Measurements from ENCODE around the gene CUL5.
A peak's percentile ranks its signal among the peaks of the same experiment; 100 is the strongest.
"Not testable (repeated sequence)": the region's sequence is repeated elsewhere in the genome, so short reads cannot be mapped to it uniquely, and the experiment has no call there.

CUL5 gene

DNA sequence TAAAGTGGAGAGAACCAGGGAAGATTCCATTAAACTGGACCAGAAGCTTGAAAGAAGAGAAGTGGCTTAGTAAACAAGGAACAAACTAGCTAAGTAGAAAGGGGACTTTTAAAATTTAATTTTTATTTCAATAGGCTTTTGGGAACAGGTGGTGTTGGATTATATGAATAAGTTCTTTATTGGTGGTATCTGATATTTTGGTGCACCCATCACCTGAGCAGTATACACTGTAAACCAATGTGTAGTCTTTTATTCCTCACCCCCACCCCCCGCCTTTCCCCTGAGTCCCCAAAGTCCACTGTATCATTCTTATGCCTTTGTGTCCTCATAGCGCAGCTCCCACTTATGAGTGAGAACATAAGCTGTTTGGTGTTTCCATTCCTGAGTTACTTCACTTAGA, 120.1 kb downstream of the CUL5 start:
- no peak for TF ChIP-seq CTCF (conservative IDR thresholded peaks at IDR 0.05; ENCODE audit: low read length)
- no peak overlapping the region for H3K4me3 ChIP-seq (ENCODE audit: low read length)
- no peak for DNase-seq (ENCODE audit: low read depth)

DNA sequence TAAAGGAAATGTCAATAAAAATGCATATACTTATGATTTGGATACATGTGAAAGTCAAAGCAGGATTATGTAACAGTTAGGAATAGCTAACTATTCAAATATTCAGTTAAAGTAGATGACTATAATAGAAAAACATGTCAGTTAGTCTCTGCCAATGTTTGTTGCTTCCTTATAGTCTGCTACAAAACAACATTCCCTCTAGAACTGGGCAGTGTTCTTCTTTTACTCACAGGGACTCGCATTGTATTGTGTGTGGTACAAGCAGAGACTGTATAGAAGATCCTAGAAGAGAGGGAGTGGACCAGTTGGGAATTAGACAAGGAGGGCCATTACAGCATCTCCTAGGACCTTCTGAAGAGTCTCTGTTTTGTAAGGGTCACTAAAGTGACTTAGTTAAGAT, 123.3 kb downstream of the CUL5 start:
- TF ChIP-seq CTCF (conservative IDR thresholded peaks at IDR 0.05; ENCODE audit: low read length): no peak
- H3K4me3 ChIP-seq (ENCODE audit: low read length): no peak overlapping the region
- DNase-seq (ENCODE audit: low read depth): peak; percentile 62

DNA sequence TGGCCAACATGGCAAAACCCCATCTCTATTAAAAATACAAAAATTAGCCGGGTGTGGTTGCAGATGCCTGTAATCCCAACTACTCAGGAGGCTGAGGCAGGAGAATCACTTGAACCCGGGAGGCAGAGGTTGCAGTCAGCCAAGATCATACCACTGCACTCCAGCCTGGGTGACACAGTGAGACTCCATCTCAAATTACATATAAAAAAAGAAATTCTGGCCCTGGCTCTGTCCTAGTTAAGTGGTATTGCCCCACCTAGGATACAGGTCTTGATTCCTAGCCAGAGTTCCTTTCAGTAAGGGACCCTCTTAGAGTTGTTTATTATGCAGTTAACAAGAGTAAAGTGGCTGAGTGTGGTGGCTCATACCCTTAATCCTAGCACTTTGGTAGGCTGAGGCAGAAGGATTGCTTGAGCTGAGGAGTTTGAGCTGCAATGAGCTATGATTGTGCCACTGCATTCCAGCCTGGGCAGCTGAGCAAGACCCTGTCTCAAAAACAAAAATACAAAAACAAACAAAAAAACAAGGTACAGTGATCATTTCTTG, 124.4 kb downstream of the CUL5 start:
- DNase-seq (ENCODE audit: low read depth); H3K4me3 ChIP-seq (ENCODE audit: low read length): not testable (repeated sequence)

GRCh38 chr11:108135845-108136544, 127.3 kb downstream of the CUL5 start:
- no peak overlapping the region for H3K4me3 ChIP-seq (ENCODE audit: low read length)
- peak; percentile 66 for DNase-seq (ENCODE audit: low read depth)
- TF ChIP-seq CTCF (conservative IDR thresholded peaks at IDR 0.05; ENCODE audit: low read length): peak; percentile 43

DNA sequence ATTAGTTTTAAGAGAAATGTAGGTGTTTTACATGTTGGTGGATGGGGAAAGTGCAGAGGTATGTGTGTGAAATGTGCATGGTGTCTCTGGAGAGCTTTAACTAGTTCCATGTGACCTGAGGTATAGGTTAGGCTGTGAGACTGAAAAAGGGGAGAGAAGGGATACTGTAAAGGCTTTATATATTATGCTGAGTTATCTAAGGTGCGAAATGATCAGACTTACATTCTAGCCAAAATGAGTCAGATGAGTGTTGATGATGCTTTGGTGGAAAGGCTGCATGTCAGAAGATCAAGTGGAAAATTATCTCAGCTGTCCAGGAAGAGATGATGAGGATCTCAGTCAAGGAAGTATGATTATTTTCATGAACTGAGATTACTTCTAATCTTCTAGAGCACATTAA, 128.5 kb downstream of the CUL5 start:
- DNase-seq (ENCODE audit: low read depth): no peak
- TF ChIP-seq CTCF (conservative IDR thresholded peaks at IDR 0.05; ENCODE audit: low read length): no peak
- no peak overlapping the region for H3K4me3 ChIP-seq (ENCODE audit: low read length)

GRCh38 chr11:108142304-108142703, 133.6 kb downstream of the CUL5 start:
- no peak overlapping the region for H3K4me3 ChIP-seq (ENCODE audit: low read length)
- no peak for TF ChIP-seq CTCF (conservative IDR thresholded peaks at IDR 0.05; ENCODE audit: low read length)

GRCh38 chr11:108144615-108145014, 135.9 kb downstream of the CUL5 start:
- no peak for DNase-seq (ENCODE audit: low read depth)
- no peak overlapping the region for H3K4me3 ChIP-seq (ENCODE audit: low read length)
- no peak for TF ChIP-seq CTCF (conservative IDR thresholded peaks at IDR 0.05; ENCODE audit: low read length)

More at GRCh38 chr11:108142304-108142703, 133.6 kb downstream of the CUL5 start:
- no peak for DNase-seq (ENCODE audit: low read depth)

Data from AG10803 (cell line).